ENCODE measurements around the gene DOCK8.

Gene DOCK8

GRCh38 chr9:292915-293314 is 78.2 kb downstream of the DOCK8 start:
- TF ChIP-seq, protein P1, sequence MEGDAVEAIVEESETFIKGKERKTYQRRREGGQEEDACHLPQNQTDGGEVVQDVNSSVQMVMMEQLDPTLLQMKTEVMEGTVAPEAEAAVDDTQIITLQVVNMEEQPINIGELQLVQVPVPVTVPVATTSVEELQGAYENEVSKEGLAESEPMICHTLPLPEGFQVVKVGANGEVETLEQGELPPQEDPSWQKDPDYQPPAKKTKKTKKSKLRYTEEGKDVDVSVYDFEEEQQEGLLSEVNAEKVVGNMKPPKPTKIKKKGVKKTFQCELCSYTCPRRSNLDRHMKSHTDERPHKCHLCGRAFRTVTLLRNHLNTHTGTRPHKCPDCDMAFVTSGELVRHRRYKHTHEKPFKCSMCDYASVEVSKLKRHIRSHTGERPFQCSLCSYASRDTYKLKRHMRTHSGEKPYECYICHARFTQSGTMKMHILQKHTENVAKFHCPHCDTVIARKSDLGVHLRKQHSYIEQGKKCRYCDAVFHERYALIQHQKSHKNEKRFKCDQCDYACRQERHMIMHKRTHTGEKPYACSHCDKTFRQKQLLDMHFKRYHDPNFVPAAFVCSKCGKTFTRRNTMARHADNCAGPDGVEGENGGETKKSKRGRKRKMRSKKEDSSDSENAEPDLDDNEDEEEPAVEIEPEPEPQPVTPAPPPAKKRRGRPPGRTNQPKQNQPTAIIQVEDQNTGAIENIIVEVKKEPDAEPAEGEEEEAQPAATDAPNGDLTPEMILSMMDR (IDR thresholded peaks at IDR 0.05): no peak
- no peak for DNase-seq
- H3K4me1 Mint-ChIP-seq: no peaks in the 10 kb centered on the region
- H3K4me3 Mint-ChIP-seq: no peak overlapping the region
- H3K27me3 Mint-ChIP-seq (ENCODE audit: low read depth, poor library complexity): no peaks in the 10 kb centered on the region
- no peak overlapping the region for H3K27ac Mint-ChIP-seq
- H3K9me3 Mint-ChIP-seq: no peaks in the 10 kb centered on the region
- H3K36me3 Mint-ChIP-seq (ENCODE audit: low read depth): no peaks in the 10 kb centered on the region

DNA sequence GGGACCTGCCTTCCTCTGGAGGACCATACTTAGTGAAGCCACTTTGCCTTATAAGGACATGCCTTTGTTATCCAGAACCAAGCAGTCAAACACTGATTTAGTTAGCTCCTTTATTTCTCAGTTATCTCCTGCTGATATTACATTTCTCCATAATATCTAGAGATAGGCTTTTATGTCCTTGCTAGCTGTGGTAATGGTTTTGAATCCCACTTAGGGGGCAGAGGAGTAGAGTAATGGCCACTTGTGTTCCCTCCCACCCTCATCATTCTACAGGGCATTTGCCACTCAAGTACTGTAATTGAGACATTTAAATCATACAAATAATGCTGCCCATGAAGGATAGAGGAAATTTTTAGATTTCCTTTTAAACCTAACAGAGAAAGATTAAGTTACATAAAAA is 80.9 kb downstream of the DOCK8 start:
- TF ChIP-seq, protein P1 (IDR thresholded peaks at IDR 0.05): no peak
- Mint-ChIP-seq H3K4me3 (no peak overlapping the region), H3K4me1 (no peaks in the 10 kb centered on the region), H3K27me3 (ENCODE audit: low read depth, poor library complexity) (peaks cover 4% of the 10 kb centered on the region), H3K36me3 (ENCODE audit: low read depth) (no peaks in the 10 kb centered on the region), H3K9me3 (no peaks in the 10 kb centered on the region), H3K27ac (no peak overlapping the region)
- DNase-seq: no peak

DNA sequence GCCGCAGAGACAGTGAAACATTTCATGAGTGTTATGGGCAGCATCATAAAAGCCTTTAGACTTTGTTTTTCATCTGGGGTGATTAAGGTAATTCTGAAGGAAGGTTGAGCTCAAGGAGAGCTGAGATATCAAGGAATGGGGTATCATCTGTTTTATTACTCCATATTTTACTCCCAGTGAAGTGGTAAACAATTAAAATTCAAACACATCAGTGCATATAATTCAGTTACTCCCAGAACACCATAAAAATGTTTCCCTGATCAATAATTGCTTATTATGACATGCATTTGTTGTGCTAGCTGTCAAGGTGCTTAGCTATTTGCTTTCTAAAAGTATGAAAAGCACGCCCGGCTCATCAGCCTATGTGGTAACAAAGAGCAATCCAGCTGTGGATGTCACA is 81.7 kb downstream of the DOCK8 start:
- DNase-seq: no peak
- no peaks in the 10 kb centered on the region for H3K9me3 Mint-ChIP-seq
- TF ChIP-seq, protein P1 (IDR thresholded peaks at IDR 0.05): no peak

GRCh38 chr9:297104-297972 is 82.7 kb downstream of the DOCK8 start:
- H3K36me3 Mint-ChIP-seq (ENCODE audit: low read depth): no peaks in the 10 kb centered on the region
- no peak for DNase-seq
- no peaks in the 10 kb centered on the region for H3K9me3 Mint-ChIP-seq
- TF ChIP-seq, protein P1 (IDR thresholded peaks at IDR 0.05): no peak
- no peak overlapping the region for H3K27ac Mint-ChIP-seq
- peaks cover 4% of the 10 kb centered on the region for H3K27me3 Mint-ChIP-seq (ENCODE audit: low read depth, poor library complexity)
- no peak overlapping the region for H3K4me3 Mint-ChIP-seq
- H3K4me1 Mint-ChIP-seq: no peaks in the 10 kb centered on the region

More for the DNA sequence above, 81.7 kb downstream of the DOCK8 start:
- Mint-ChIP-seq H3K36me3 (ENCODE audit: low read depth) (no peaks in the 10 kb centered on the region), H3K27ac (no peak overlapping the region), H3K27me3 (ENCODE audit: low read depth, poor library complexity) (peaks cover 4% of the 10 kb centered on the region), H3K4me3 (no peak overlapping the region), H3K4me1 (no peaks in the 10 kb centered on the region)

GRCh38 chr9:303502-303901 is 88.8 kb downstream of the DOCK8 start:
- TF ChIP-seq, protein P1 (IDR thresholded peaks at IDR 0.05): no peak
- Mint-ChIP-seq H3K36me3 (ENCODE audit: low read depth) (no peaks in the 10 kb centered on the region), H3K27ac (no peak overlapping the region), H3K4me3 (no peak overlapping the region), H3K4me1 (peaks cover 4% of the 10 kb centered on the region), H3K9me3 (no peaks in the 10 kb centered on the region), H3K27me3 (ENCODE audit: low read depth, poor library complexity) (peaks cover 8% of the 10 kb centered on the region)
- DNase-seq: no peak

DNA sequence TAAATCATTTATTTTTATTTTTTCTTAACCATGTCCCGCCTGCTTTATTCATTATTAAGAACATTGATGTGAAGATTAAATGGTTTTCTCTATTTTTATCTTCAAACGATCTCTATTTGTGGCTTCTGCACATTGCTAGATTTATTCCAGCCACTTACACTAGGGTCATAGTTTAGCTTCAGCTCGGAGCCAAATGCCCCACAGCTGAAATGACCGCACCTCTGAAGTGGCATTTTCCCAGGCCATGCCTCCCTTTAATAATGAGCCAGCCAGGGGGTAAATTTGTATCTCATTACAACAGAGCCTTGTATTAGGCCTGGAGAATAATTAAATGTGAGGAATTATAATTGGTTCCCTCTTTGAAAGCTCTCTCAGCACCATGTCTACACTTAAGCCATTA is 89.4 kb downstream of the DOCK8 start:
- peaks cover 8% of the 10 kb centered on the region for H3K27me3 Mint-ChIP-seq (ENCODE audit: low read depth, poor library complexity)
- H3K36me3 Mint-ChIP-seq (ENCODE audit: low read depth): no peaks in the 10 kb centered on the region
- H3K4me3 Mint-ChIP-seq: no peak overlapping the region
- H3K27ac Mint-ChIP-seq: no peak overlapping the region
- H3K4me1 Mint-ChIP-seq: peaks cover 4% of the 10 kb centered on the region
- TF ChIP-seq, protein P1 (IDR thresholded peaks at IDR 0.05): no peak
- no peaks in the 10 kb centered on the region for H3K9me3 Mint-ChIP-seq
- no peak for DNase-seq

Measured in nephron progenitor cell (in vitro differentiated cells).